ENCODE measurements around the gene PNMA1.
A peak's percentile ranks its signal among the peaks of the same experiment; 100 is the strongest.

The PNMA1 gene

GRCh38 chr14:73713803-73714655, at the start of gene PNMA1:
Gene PNMA1, minus strand, starts transcription at chr14:73714384. Its CDS starts 745 bp downstream, at chr14:73713639.
- peak; percentile 84 for DNase-seq

GRCh38 chr14:73763396-73763795, 49.2 kb upstream of the PNMA1 start:
- DNase-seq, result no peak

- peak; percentile 55 for DNase-seq
These were observed 48.2 kb upstream of the PNMA1 start for GRCh38 chr14:73762375-73762822.

GRCh38 chr14:73761618-73762355, 47.6 kb upstream of the PNMA1 start:
- DNase-seq, result peak; percentile 80

GRCh38 chr14:73760598-73761586, 46.7 kb upstream of the PNMA1 start:
- DNase-seq, result no peak

- DNase-seq, result peak; percentile 98
These were observed 45.8 kb upstream of the PNMA1 start for GRCh38 chr14:73759714-73760597.

GRCh38 chr14:73759183-73759713, 45.1 kb upstream of the PNMA1 start:
- DNase-seq, result peak; percentile 39

- peak; percentile 87 for DNase-seq
These were observed 44.4 kb upstream of the PNMA1 start for GRCh38 chr14:73758392-73759182.

GRCh38 chr14:73757876-73758391, 43.8 kb upstream of the PNMA1 start:
- DNase-seq, result no peak

- DNase-seq, result no peak
These were observed 43.2 kb upstream of the PNMA1 start for GRCh38 chr14:73757381-73757780.

- peak; percentile 36 for DNase-seq
These were observed 41.3 kb upstream of the PNMA1 start for GRCh38 chr14:73755434-73756014.

- DNase-seq, result no peak
These were observed 40.8 kb upstream of the PNMA1 start for GRCh38 chr14:73754911-73755360.

- peak; percentile 70 for DNase-seq
These were observed 40.0 kb upstream of the PNMA1 start for GRCh38 chr14:73753887-73754795.

- peak; percentile 19 for DNase-seq
These were observed 39.1 kb upstream of the PNMA1 start for GRCh38 chr14:73753124-73753886.

GRCh38 chr14:73752297-73752992, 38.3 kb upstream of the PNMA1 start:
- DNase-seq, result peak; percentile 39

- DNase-seq, result no peak
These were observed 37.0 kb upstream of the PNMA1 start for GRCh38 chr14:73751157-73751691.

- no peak for DNase-seq
These were observed 36.3 kb upstream of the PNMA1 start for GRCh38 chr14:73750531-73750901.
